GM20000 (cell line): Measurements from ENCODE around the gene MSX1.

Experiments used
- DNase-seq: peaks from one replicate; pipeline ENCODE4 v3.0.0; 2012; ENCODE audit warnings: low spot score
- CTCF ChIP-seq: IDR thresholded peaks from 2 replicates; pipeline ENCODE4 v1.5.1; 2012; ENCODE audit warnings: mild to moderate bottlenecking, control low read depth; ENCODE audit errors: extremely low read depth, missing control alignments

Gene MSX1

GRCh38 chr4:4842476-4843441, 16.7 kb upstream of the MSX1 start:
- TF ChIP-seq CTCF, result no peak
- DNase-seq, result no peak

- no peak for TF ChIP-seq CTCF
- no peak for DNase-seq
These were observed 15.7 kb upstream of the MSX1 start for GRCh38 chr4:4843635-4844291.

GRCh38 chr4:4845027-4845426, 14.4 kb upstream of the MSX1 start:
- no peak for DNase-seq
- TF ChIP-seq CTCF, result no peak

- no peak for TF ChIP-seq CTCF
- no peak for DNase-seq
These were observed 12.5 kb upstream of the MSX1 start for GRCh38 chr4:4847011-4847410.

- TF ChIP-seq CTCF, result no peak
- DNase-seq, result no peak
These were observed 10.9 kb upstream of the MSX1 start for GRCh38 chr4:4848540-4848939.

GRCh38 chr4:4849106-4849505, 10.4 kb upstream of the MSX1 start:
- DNase-seq, result no peak
- no peak for TF ChIP-seq CTCF

GRCh38 chr4:4849524-4850193, 9.8 kb upstream of the MSX1 start:
- DNase-seq, result no peak
- TF ChIP-seq CTCF, result no peak
